ENCODE measurements around the gene CSF3R.

The CSF3R gene

DNA sequence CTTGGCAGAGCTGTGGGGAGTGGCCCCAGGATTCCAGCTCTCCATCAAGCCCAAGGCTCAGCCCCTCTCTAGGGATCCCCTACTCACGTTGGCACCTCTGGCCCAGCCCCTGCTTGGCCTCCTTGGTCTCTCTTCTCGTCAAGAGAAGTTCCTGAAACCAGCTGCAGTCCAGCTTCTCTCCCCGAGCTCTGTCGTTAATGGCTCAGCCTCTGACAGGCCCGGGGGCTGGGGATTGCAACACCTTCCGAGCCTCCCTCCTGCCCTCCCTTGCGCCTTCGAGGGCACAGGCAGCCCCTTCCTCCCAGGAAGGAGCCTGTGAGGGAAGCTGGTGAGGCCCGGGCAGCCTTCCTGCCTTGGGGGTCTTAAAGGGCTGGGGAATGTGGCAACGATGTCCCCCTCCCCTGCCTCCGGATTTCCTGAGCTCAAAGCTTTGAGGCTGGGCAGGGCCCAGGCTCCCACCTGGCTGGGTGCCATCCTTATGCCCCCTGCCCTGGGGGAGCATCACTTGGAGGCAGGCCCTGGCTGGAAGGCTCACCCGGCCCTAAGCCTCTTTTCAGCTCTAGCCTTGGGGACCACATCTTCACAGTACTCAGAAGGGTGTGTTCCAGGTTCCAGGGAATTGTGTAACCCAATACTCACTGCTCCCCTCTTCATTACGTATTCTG, at the start of gene CSF3R:
CSF3R (minus strand) TSS at position 190 of the 665 bp plus-strand sequence. CDS start 3,417 bp downstream, outside the sequence.
- DNase-seq, result no peak

GRCh38 chr1:36531833-36532232, 49.1 kb upstream of the CSF3R start:
- DNase-seq, result no peak

GRCh38 chr1:36530791-36531190, 48.1 kb upstream of the CSF3R start:
- DNase-seq, result no peak

GRCh38 chr1:36530261-36530660, 47.5 kb upstream of the CSF3R start:
- no peak for DNase-seq

DNA sequence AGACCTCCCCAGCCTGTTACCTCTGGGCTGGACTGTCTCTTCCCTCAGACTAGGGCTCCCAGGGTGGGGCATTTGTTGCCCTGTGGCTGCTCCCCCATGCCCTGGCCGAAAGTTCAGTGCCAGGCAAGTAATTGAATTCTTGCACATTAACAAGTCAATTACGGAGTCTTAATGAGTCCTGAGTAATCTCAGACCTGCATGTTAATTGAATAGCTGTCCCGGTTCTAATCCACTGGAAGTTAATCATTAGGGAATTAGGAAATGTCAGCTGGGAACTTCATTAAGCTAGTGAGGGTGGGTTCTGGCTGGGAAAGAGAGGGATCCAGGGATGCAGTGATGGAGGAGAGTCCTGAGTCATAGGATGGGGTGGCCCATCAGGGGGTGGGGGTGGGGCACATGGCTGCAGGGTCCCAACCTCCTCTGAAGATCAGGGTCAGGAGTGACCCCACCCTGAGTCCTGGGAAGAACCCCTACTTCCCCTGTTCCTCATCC, 47.1 kb upstream of the CSF3R start:
- no peak for DNase-seq

DNA sequence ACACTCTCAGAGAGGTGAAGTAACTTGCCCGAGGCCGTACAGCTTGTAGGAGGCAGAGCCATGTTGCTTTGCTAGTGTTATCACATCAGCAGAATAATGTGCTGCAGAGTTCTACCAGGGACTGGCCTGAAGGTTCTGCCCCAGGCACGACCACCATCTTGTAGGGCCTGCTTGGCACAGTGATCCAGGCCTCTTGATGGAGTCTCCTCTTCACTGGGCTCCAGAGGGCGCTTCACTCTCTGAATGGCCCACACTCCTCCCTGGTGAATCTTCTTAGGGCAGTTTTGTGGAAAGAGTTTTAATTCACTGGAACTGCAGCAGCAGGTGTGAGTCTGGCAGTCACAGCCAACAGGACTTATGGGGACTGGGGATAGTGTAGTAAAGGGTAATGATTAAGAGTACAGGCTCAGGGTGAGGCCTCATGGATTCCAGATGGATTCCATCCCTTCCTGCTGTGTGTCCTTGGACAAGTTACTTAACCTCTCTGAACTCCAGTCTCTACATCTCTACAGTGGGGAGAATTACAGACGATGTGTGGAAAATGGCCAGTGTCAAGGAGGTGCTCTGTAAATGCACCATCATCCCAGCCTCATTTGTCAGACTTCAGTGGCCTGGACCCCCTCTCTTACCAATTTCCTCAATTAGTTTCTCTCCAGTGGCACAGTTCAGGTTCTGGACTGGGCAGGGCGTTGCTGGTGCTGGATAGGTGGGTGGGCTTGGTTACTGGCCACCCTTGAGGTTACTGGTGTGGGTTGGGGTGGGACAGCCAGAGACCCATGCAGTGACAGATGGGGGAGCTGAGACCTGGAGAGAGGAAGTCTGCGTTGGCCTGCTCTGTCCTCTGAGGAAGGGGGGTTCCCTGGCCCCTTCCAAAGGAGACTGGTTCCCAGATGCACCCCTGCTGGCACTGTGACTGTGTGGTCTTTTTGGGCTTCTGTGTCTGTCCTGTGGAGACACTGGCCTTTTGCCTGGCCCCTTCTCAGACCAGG, 45.9 kb upstream of the CSF3R start:
- DNase-seq, result peak; percentile 27

DNA sequence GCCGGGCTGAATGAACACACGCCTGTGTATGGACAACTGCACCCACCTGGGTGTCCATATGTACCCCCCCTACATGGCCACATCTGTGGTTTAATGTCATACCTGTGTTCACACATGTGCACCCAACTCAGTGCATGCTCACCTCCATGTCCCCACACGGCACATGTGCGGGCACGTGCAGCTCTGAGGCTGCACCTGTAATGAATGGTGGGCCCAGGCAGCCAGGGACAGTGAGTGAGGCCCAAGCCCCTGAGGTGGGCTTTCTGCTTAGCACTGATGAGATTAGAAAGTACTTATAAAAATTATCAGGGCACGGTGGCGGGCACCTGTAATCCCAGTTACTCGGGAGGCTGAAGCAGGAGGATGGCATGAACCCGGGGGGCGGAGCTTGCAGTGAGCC, 42.5 kb upstream of the CSF3R start:
- DNase-seq, result no peak

DNA sequence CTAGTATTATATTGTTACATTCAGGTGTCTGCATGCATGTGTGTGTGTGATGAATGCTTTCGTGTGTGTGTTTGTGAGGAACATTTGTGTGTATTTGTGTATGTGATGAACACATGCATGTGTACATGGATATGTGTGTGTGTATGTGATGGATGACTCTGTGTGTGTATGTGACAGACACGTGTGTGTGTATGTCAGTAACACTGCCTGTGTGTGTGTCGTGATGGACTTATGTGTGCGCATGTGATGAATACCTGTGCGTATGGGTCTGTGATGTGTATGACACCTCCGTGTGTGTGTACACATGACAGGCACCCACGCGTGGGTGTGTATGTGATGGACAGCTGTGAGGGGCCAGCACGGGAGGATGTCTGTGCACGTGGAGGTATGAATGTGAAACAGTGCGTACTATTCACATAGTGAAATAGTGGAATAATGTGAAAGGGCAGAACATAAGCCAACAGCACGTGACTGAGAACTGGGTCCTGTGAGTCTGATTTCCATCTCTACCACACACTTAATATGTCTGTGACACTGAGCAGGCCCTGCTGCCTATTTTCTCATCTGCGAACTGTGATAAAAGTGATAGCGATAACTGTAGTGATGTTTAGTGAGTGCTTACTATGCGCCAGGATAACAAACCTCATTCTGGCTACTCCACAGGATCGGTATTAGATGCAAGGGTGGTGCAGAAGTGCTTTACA, 41.8 kb upstream of the CSF3R start:
- no peak for DNase-seq

DNA sequence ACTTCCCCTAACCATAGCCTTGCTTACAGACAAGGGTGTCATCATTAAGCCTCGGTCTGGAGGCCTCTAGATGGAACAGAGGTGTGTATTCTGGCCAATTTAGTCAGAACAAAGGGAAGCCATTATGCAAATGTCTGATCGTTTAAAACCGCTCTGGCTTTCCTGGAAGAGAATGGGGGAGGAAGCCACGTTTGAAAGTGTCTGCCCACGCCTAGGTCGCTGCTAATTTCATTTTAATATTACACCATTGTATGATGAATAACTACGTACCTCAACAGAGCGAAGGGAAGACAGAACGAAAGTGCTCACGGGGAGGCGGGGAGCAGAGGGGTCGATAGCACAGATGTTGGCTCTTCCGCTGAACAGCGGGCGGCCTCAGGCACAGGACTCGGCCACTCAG, 41.1 kb upstream of the CSF3R start:
- peak; percentile 3 for DNase-seq

DNA sequence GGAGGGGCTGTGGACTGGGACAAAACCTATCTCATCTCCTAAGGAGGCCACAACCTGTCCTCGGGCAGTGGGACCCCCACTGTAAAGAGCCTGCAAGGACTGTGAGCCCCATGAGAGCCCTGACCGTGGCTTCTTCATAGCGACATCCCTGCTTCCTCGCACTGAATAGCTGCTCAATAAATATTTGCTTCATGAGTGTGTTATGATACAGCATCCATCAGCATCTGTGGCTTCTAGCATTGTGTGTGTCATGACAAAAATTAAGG, 40.5 kb upstream of the CSF3R start:
- DNase-seq, result no peak

DNA sequence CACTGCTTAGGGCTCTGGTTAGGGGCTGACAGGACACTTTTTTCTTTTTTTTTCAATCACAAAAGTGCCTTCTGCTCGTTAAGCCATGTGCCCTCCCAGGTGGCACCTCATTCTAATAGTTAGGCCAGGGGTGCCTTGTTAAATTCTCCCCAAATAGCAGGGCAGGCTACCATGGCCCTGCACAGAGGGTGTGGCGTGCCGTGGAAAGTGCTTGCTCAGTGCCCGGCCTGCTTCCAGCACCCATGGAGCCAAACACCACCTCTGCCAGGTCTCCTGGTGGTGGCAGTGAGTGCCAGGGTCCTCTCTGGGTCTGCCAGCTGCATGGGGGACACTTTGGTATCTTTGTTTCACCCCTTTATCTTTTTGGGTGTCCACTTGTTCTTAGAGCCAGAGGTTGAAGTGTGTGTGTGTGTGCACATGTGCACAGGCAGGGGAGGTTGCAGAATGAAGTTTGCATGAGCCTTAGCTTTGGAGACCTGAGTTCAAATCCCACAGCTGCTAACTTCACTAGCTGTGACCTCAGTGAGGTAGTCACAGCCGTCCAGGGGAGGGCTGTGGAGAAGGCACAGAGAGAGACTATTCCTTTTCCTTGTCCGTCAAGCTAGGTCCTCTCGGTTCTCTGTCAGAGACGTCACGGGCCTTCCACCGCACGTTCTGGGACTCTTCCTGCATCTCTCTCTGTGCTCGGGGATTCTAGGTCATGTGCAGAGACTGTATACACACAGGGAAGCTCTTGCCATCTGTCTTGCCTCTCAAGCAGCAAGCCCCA, 39.9 kb upstream of the CSF3R start:
- DNase-seq, result no peak

DNA sequence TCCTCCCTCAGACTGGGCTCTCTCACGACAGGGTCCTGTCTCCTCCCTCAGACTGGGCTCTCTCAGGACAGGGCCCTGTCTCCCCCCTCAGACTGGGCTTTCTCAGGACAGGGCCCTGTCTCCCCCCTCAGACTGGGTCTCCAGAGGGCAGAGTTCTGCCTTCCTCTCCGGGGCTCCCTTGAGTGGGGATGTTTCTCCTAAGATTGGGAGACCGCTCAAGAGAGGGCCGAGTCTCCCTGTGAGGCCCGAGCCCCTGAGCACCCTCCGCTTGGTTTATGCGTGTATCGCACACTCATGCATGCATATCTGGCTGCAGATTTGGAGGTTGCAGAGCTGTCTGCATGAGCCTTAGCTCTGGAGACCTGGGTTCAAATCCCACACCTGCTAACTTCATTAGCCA, 39.3 kb upstream of the CSF3R start:
- no peak for DNase-seq

DNA sequence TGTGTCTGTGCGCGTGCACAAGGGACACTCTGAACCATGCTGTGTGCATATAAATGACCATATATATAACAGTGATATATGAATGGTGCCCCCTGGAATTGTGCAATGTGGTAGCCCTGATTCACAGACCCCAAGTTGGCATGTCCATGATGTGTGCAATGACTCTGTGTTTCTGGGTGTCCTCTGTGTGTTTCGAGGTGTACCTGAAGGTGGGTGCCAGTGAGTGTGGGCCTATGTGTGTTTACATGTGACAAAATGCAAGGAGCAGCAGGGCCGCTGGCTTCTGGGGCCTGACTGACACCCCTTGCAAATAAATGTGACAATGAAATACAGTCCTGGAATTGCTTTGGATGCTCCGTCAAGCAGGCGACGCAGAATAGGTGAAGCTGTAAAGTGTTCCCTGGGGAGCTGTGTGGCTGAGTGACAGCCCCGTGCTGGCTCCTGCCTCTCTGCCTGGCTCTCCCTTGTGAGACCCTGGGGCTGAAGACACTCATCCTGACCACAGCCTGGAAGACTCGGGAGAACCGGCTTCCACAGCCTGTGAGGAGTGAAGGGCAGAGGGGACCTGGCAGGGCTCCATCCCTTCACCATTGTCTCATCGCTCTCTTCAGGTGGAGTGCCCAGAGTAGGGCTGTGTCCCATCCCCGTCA, 38.2 kb upstream of the CSF3R start:
- DNase-seq, result no peak

DNA sequence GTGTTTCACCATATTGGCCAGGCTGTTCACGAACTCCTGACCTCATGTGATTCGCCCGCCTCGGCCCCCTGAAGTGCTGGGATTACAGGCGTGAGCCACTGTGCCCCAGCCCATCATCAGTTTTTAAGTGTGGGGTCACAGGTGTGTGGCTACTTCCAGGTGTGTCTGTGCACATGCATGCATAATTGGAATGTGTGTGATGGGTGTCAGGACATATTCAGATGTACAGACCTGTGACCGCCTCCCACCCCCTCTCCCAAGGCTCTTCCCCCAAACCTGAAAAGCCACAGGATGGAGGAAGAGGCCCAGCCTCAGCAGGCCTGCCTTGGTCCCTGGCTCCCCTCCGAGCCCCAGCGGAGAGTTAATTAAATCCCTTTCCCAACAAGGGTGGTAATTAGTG, 37.3 kb upstream of the CSF3R start:
- peak; percentile 44 for DNase-seq

DNA sequence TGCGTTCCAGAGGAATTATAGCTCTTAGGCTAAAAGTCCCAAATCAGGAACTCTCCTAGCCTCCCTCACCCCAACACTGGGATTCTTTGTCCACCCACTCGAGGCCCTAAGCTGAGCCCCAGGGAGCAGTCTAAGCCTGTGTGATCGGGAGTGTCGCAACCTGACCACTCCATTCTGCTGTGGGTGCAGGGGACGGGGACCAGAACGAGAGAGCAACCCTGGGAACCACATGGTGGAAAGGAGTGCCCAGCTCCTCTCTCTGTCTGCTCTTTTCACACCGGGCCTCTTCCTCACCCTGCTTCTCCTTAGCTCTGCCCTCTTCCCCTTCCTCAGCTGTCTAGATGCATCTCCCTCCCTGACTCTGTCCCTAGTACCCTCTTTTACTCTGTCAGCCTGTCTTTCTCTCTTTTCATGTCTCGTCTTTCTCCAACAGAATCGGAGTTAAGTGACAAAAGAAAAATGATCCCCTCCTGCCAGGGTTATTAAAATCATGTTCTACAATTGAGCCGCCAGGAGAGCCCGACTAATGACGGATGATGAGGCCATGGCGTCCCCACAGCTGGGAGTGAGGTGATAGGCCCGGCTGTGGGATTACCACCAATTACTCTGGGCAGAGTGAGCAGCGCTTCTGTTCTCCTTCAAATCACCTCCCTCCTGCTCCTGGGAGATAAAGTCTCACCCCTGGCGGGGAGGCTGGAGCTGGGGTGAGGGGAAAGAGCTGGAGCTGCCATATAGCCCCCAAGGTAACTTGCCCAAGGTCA, 34.5 kb upstream of the CSF3R start:
- DNase-seq, result peak; percentile 27

GRCh38 chr1:36516372-36517010, 33.8 kb upstream of the CSF3R start:
- DNase-seq, result peak; percentile 55

DNA sequence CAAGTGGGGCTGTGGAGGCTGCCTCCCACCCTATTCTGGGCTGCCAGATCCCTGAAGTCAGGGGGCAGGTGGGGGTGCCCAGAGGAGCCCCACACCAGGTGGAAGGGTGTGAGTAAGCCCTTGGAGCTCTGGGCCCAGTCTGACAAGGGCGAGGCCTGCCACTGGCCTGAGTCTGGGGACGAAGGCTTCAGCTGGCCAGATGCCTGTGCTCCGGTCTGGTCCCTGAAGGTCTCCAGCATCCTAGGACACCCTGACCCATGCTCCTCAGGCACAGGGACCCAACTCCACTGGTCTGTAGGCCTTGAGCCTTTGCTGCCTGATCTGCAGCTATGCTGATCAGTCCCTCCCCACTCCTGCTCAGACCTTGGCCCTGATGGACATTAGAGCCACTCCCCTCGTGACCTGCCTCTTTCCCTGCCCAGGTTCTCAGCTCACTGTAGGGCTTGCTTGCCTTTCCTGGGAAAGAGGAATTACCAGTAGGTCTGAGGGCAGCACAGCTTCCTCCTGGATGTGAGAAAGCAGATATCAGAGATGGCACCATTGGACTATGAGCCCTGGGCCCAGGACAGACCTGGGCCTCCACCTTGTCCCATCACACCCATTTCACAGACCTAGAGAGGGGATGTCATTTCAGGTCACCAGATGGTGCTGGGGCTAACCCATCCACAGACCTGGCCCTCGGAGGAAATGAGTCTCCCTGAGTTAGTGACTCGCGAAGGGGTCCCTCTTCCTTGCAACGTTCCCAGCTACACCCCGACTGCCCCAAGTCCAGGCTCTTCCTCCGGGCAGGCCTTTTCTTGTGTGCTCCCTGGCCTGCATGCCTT, 32.8 kb upstream of the CSF3R start:
- DNase-seq, result no peak

- DNase-seq, result no peak
These were observed 31.8 kb upstream of the CSF3R start for GRCh38 chr1:36514501-36514900.

- no peak for DNase-seq
These were observed 31.2 kb upstream of the CSF3R start for GRCh38 chr1:36513676-36514473.
